Mesothelial cell of epicardium (in vitro differentiated cells): ENCODE measurements around the gene GCA. TPM values are rescaled to one million over a fixed set of nuclear protein-coding genes. Genes with fewer than 3 reads are reported as not detected.

Source experiments
- DNase-seq, 2 experiments: peaks; one replicate each; pipeline ENCODE4 v3.0.0; 2021; ENCODE audit warnings: low spot score in 2 of 2; ENCODE audit not compliant: unreplicated experiment in 2 of 2
- H3K27ac Mint-ChIP-seq: 2 replicates; pipeline ENCODE4 v1.8.0; 2021; ENCODE audit warnings: mixed read lengths
- H3K27me3 Mint-ChIP-seq: 2 replicates; pipeline ENCODE4 v1.8.0; 2021; ENCODE audit warnings: low read depth, mixed read lengths
- H3K36me3 Mint-ChIP-seq: 2 replicates; pipeline ENCODE4 v1.8.0; 2021; ENCODE audit warnings: mixed read lengths
- H3K4me1 Mint-ChIP-seq: 2 replicates; pipeline ENCODE4 v1.8.0; 2021; ENCODE audit warnings: mixed read lengths
- H3K4me3 Mint-ChIP-seq: 2 replicates; pipeline ENCODE4 v1.8.0; 2021; ENCODE audit warnings: mild to moderate bottlenecking, moderate library complexity, mixed read lengths
- H3K9me3 Mint-ChIP-seq: 2 replicates; pipeline ENCODE4 v1.8.0; 2021; ENCODE audit warnings: mixed read lengths
- CTCF ChIP-seq: fragments of 200-600 bp; sonication (generic); IDR thresholded peaks from one replicate; pipeline ENCODE4 v1.5.0; 2021; ENCODE audit warnings: antibody characterized with exemption; ENCODE audit not compliant: unreplicated experiment
- total RNA-seq: library from RNA; stranded (reverse); gene quantifications from 3 replicates; pipeline ENCODE4 v1.2.1, GENCODE V29; 2021

GCA gene, protein sequence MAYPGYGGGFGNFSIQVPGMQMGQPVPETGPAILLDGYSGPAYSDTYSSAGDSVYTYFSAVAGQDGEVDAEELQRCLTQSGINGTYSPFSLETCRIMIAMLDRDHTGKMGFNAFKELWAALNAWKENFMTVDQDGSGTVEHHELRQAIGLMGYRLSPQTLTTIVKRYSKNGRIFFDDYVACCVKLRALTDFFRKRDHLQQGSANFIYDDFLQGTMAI
- total RNA-seq: 39.8 to 41.5 TPM (median 40.5 TPM) in 3 replicates

DNA sequence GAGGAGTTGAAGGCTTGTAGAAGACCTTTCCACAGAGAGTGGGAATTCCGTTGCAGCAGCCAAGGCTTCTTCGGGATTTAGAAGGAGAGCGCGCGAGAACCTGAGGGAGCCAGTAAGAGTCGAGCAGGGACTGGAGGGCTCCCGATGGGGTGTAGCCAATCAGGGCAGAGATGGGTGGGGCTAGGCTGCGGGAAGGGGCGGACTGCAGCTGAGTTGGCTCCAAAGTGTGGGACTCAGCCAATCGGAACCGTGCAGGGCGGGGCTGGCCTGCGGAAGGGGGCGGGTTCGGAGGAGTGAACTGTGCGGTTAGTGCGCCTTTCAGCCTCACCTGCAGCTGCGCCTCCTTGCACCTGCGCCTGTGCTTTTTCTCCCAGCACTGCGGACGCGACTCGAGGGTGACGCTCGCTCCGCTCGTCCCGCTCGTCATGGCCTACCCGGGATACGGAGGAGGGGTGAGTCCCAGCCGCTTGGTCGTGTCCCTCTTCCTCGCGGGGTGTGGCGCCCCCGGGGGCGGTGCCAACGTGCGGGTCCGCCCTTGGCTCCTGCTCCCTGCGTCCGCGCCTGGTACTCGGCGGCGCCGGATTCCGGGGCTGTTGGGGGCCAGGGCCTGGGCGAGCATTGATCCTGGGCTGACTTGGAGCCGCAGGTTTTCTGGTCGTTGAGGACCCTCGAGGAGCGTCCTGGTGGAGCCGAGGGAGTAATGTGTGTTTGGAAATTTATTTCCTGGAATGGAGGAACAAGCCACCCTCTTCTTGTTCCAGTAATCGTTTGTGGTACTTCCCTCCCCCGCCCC lies at the start of gene GCA:
Gene GCA (plus strand): TSS at position 309 of the 793 bp plus-strand sequence. CDS start 117 bp downstream, at position 426.
- H3K27me3 Mint-ChIP-seq: peaks cover 49% of the 10 kb centered on the region
- H3K4me1 Mint-ChIP-seq: peaks cover 14% of the 10 kb centered on the region
- no peaks in the 10 kb centered on the region for H3K9me3 Mint-ChIP-seq
- peak within 1 kb of the TSS; percentile 99 for H3K27ac Mint-ChIP-seq
- no peaks in the 10 kb centered on the region for H3K36me3 Mint-ChIP-seq
- peak; percentile 94 to 97 for DNase-seq
- TF ChIP-seq CTCF: no peak
- peak within 1 kb of the TSS; percentile 95 for H3K4me3 Mint-ChIP-seq

DNA sequence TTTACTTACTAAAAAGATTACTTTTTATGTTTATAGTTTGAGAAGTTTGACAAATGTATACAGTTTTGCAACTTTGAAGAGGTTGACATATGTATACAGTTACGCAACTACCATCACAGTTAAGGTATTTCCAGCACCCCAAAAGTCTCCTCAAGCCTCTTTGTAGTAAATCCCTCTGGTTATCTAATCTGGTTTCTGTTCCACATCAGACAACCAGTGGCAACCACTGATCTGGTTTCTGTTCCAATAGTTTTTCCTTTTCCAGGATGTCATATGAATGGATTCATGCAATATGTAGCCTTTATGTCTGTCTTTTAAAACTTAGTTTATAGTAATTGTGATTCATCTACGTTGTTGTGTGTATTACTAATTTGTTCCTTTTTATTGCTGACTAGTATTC lies 48.9 kb upstream of the GCA start:
- DNase-seq: no peak
- H3K4me1 Mint-ChIP-seq: peaks cover 3% of the 10 kb centered on the region
- TF ChIP-seq CTCF: no peak
- H3K4me3 Mint-ChIP-seq: no peak overlapping the region
- no peaks in the 10 kb centered on the region for H3K27me3 Mint-ChIP-seq
- H3K9me3 Mint-ChIP-seq: no peaks in the 10 kb centered on the region
- no peaks in the 10 kb centered on the region for H3K36me3 Mint-ChIP-seq
- no peak overlapping the region for H3K27ac Mint-ChIP-seq

- DNase-seq: peak in 1 of 2 experiments; percentile 52
- Mint-ChIP-seq H3K4me1 (peaks cover 3% of the 10 kb centered on the region), H3K4me3 (no peak overlapping the region), H3K27me3 (no peaks in the 10 kb centered on the region), H3K9me3 (no peaks in the 10 kb centered on the region), H3K36me3 (no peaks in the 10 kb centered on the region), H3K27ac (no peak overlapping the region)
- TF ChIP-seq CTCF: peak; percentile 92
Measured at GRCh38 chr2:162297925-162298552, 45.9 kb upstream of the GCA start.

- Mint-ChIP-seq H3K27me3 (no peaks in the 10 kb centered on the region), H3K4me1 (peaks cover 3% of the 10 kb centered on the region), H3K36me3 (no peaks in the 10 kb centered on the region), H3K9me3 (no peaks in the 10 kb centered on the region), H3K4me3 (no peak overlapping the region), H3K27ac (no peak overlapping the region)
- no peak for TF ChIP-seq CTCF
- no peak for DNase-seq
Measured at GRCh38 chr2:162298669-162299335, 45.1 kb upstream of the GCA start.

GRCh38 chr2:162300266-162300665 lies 43.7 kb upstream of the GCA start:
- no peaks in the 10 kb centered on the region for H3K27me3 Mint-ChIP-seq
- no peak overlapping the region for H3K27ac Mint-ChIP-seq
- TF ChIP-seq CTCF: no peak
- peaks cover 3% of the 10 kb centered on the region for H3K4me1 Mint-ChIP-seq
- H3K9me3 Mint-ChIP-seq: no peaks in the 10 kb centered on the region
- H3K4me3 Mint-ChIP-seq: no peak overlapping the region
- no peaks in the 10 kb centered on the region for H3K36me3 Mint-ChIP-seq
- no peak for DNase-seq
